Central memory CD8-positive, alpha-beta T cell (primary cell): Measurements from ENCODE around the gene GPR152.
A peak's percentile ranks its signal among the peaks of the same experiment; 100 is the strongest.
"Not testable (repeated sequence)": the region's sequence is repeated elsewhere in the genome, so short reads cannot be mapped to it uniquely, and the experiment has no call there.

Experiments
- ATAC-seq: fragments of 150-1000 bp; cut with Tn5 transposase; replicated peaks from 2 replicates; pipeline ENCODE4 v1.10.0; 2022; ENCODE audit warnings: mild to moderate bottlenecking, moderate FRiP score, moderate number of reproducible peaks; ENCODE audit not compliant: poor library complexity, severe bottlenecking; ENCODE audit errors: extremely low read depth
- DNase-seq, 2 donors: peaks; one replicate each; pipeline ENCODE4 v3.0.0; 2021; ENCODE audit warnings: low spot score in 2 of 2
- H3K27ac Mint-ChIP-seq: one replicate; pipeline ENCODE4 v1.8.0; 2022; ENCODE audit warnings: low read depth, mild to moderate bottlenecking, moderate library complexity, mixed read lengths
- H3K27me3 Mint-ChIP-seq: one replicate; pipeline ENCODE4 v1.8.0; 2022; ENCODE audit warnings: mixed read lengths
- H3K36me3 Mint-ChIP-seq: one replicate; pipeline ENCODE4 v1.8.0; 2022; ENCODE audit warnings: mild to moderate bottlenecking, moderate library complexity, mixed read lengths; ENCODE audit not compliant: insufficient read depth
- H3K4me1 Mint-ChIP-seq: one replicate; pipeline ENCODE4 v1.8.0; 2022; ENCODE audit warnings: mixed read lengths
- H3K4me3 Mint-ChIP-seq: one replicate; pipeline ENCODE4 v1.8.0; 2022; ENCODE audit warnings: mild to moderate bottlenecking, moderate library complexity, mixed read lengths
- H3K9me3 Mint-ChIP-seq: one replicate; pipeline ENCODE4 v1.8.0; 2022; ENCODE audit warnings: mixed read lengths

Gene GPR152

GRCh38 chr11:67410369-67410831 is 42.1 kb downstream of the GPR152 start:
- H3K4me3 Mint-ChIP-seq: peak overlapping the region; percentile 87
- H3K27ac Mint-ChIP-seq: peak overlapping the region; percentile 92
- no peak for DNase-seq
- H3K9me3 Mint-ChIP-seq: no peaks in the 10 kb centered on the region
- no peak for ATAC-seq
- H3K4me1 Mint-ChIP-seq: peaks cover 79% of the 10 kb centered on the region
- H3K27me3 Mint-ChIP-seq: no peaks in the 10 kb centered on the region
- H3K36me3 Mint-ChIP-seq: peaks cover 36% of the 10 kb centered on the region

GRCh38 chr11:67409781-67410368 is 42.7 kb downstream of the GPR152 start:
- DNase-seq (no peak), ATAC-seq (no peak)
- Mint-ChIP-seq H3K27me3 (no peaks in the 10 kb centered on the region), H3K4me3 (peak overlapping the region; percentile 87), H3K4me1 (peaks cover 82% of the 10 kb centered on the region), H3K36me3 (peaks cover 38% of the 10 kb centered on the region), H3K9me3 (no peaks in the 10 kb centered on the region), H3K27ac (peak overlapping the region; percentile 92)

- peaks cover 43% of the 10 kb centered on the region for H3K36me3 Mint-ChIP-seq
- no peaks in the 10 kb centered on the region for H3K27me3 Mint-ChIP-seq
- DNase-seq: peak; percentile 58 to 75
- H3K4me3 Mint-ChIP-seq: peak overlapping the region; percentile 87
- ATAC-seq: peak; percentile 84
- H3K4me1 Mint-ChIP-seq: peaks cover 88% of the 10 kb centered on the region
- peak overlapping the region; percentile 92 for H3K27ac Mint-ChIP-seq
- H3K9me3 Mint-ChIP-seq: no peaks in the 10 kb centered on the region
These were observed 43.3 kb downstream of the GPR152 start for GRCh38 chr11:67409261-67409666.

- ATAC-seq (peak; percentile 8), DNase-seq (no peak)
- Mint-ChIP-seq H3K27me3 (no peaks in the 10 kb centered on the region), H3K4me1 (peaks cover 90% of the 10 kb centered on the region), H3K36me3 (peaks cover 47% of the 10 kb centered on the region), H3K4me3 (peak overlapping the region; percentile 87), H3K9me3 (no peaks in the 10 kb centered on the region), H3K27ac (peak overlapping the region; percentile 92)
These were observed 43.9 kb downstream of the GPR152 start for GRCh38 chr11:67408437-67409200.

GRCh38 chr11:67407688-67408163 is 44.8 kb downstream of the GPR152 start:
- peaks cover 49% of the 10 kb centered on the region for H3K36me3 Mint-ChIP-seq

GRCh38 chr11:67406969-67407687 is 45.4 kb downstream of the GPR152 start:
- Mint-ChIP-seq H3K4me1 (peaks cover 78% of the 10 kb centered on the region), H3K27me3 (no peaks in the 10 kb centered on the region), H3K36me3 (peaks cover 49% of the 10 kb centered on the region), H3K9me3 (no peaks in the 10 kb centered on the region), H3K27ac (peak overlapping the region; percentile 92), H3K4me3 (peak overlapping the region; percentile 87)
- DNase-seq (no peak), ATAC-seq (no peak)

More at GRCh38 chr11:67407688-67408163, 44.8 kb downstream of the GPR152 start:
- Mint-ChIP-seq H3K4me1 (peaks cover 84% of the 10 kb centered on the region), H3K9me3 (no peaks in the 10 kb centered on the region), H3K27ac (peak overlapping the region; percentile 92), H3K27me3 (no peaks in the 10 kb centered on the region), H3K4me3 (peak overlapping the region; percentile 87)
- ATAC-seq (no peak), DNase-seq (no peak)

- peaks cover 49% of the 10 kb centered on the region for H3K36me3 Mint-ChIP-seq
- no peak for DNase-seq
- H3K27me3 Mint-ChIP-seq: no peaks in the 10 kb centered on the region
- H3K4me3 Mint-ChIP-seq: peak overlapping the region; percentile 87
- peak overlapping the region; percentile 92 for H3K27ac Mint-ChIP-seq
- H3K4me1 Mint-ChIP-seq: peaks cover 72% of the 10 kb centered on the region
- no peaks in the 10 kb centered on the region for H3K9me3 Mint-ChIP-seq
- ATAC-seq: no peak
These were observed 46.0 kb downstream of the GPR152 start for GRCh38 chr11:67406420-67406968.

GRCh38 chr11:67405688-67406339 is 46.7 kb downstream of the GPR152 start:
- Mint-ChIP-seq H3K27ac (peak overlapping the region; percentile 94), H3K36me3 (peaks cover 50% of the 10 kb centered on the region), H3K27me3 (no peaks in the 10 kb centered on the region), H3K4me1 (peaks cover 67% of the 10 kb centered on the region), H3K4me3 (peak overlapping the region; percentile 87), H3K9me3 (no peaks in the 10 kb centered on the region)
- no peak for ATAC-seq
- no peak for DNase-seq

GRCh38 chr11:67405196-67405567 is 47.3 kb downstream of the GPR152 start:
- H3K4me1 Mint-ChIP-seq: peaks cover 67% of the 10 kb centered on the region
- no peaks in the 10 kb centered on the region for H3K27me3 Mint-ChIP-seq
- H3K4me3 Mint-ChIP-seq: peak overlapping the region; percentile 87
- peak overlapping the region; percentile 94 for H3K27ac Mint-ChIP-seq
- H3K9me3 Mint-ChIP-seq: no peaks in the 10 kb centered on the region
- DNase-seq: no peak
- no peak for ATAC-seq
- H3K36me3 Mint-ChIP-seq: peaks cover 51% of the 10 kb centered on the region

GRCh38 chr11:67404515-67405195 is 47.9 kb downstream of the GPR152 start:
- no peaks in the 10 kb centered on the region for H3K27me3 Mint-ChIP-seq
- no peak for DNase-seq
- peaks cover 62% of the 10 kb centered on the region for H3K4me1 Mint-ChIP-seq
- ATAC-seq: no peak
- peaks cover 50% of the 10 kb centered on the region for H3K36me3 Mint-ChIP-seq
- H3K27ac Mint-ChIP-seq: peak overlapping the region; percentile 94
- peak overlapping the region; percentile 87 for H3K4me3 Mint-ChIP-seq
- H3K9me3 Mint-ChIP-seq: no peaks in the 10 kb centered on the region

- not testable (repeated sequence) for H3K27me3 Mint-ChIP-seq, ATAC-seq, H3K9me3 Mint-ChIP-seq, DNase-seq
- Mint-ChIP-seq H3K36me3 (peaks cover 55% of the 10 kb centered on the region), H3K27ac (peak overlapping the region; percentile 94), H3K4me3 (peak overlapping the region; percentile 87), H3K4me1 (peaks cover 48% of the 10 kb centered on the region)
These were observed 49.4 kb downstream of the GPR152 start for GRCh38 chr11:67403085-67403484.
